ENCODE data around the gene PHOX2B. TPM values are rescaled to one million over a fixed set of nuclear protein-coding genes. Genes with fewer than 3 reads are reported as not detected.
A peak's percentile ranks its signal among the peaks of the same experiment; 100 is the strongest.

PHOX2B gene
- total RNA-seq, 4 donors from 2014 or later: not detected

GRCh38 chr4:41750121-41750625, 1.6 kb upstream of the PHOX2B start:
- H3K4me3 ChIP-seq: no peak overlapping the region
- DNase-seq (no peak), ATAC-seq (no peak)
- no peak for TF ChIP-seq CTCF (IDR thresholded peaks at IDR 0.05 in 4 of 5, conservative IDR thresholded peaks at IDR 0.05 in 1 of 5)
- TF ChIP-seq POLR2A (IDR thresholded peaks at IDR 0.05): no peak
- peaks cover 84 to 91% (median 88%) of the 10 kb centered on the region in 3 donors for H3K27me3 ChIP-seq
- H3K9me3 ChIP-seq: no peaks in the 10 kb centered on the region
- no peaks in the 10 kb centered on the region for H3K36me3 ChIP-seq
- no peak overlapping the region for H3K27ac ChIP-seq
- peaks cover 0 to 6% of the 10 kb centered on the region in 2 donors for H3K4me1 ChIP-seq
- in situ Hi-C loops (cut with MboI; ENCODE audit: low sequenced_read_pairs in 4 of 4) (no loop called here), intact Hi-C loops (cut with DNase I; ENCODE audit: low total_unique reads) (no loop called here)

- H3K9me3 ChIP-seq: no peaks in the 10 kb centered on the region
- H3K27ac ChIP-seq: no peak overlapping the region
- ATAC-seq (no peak), DNase-seq (no peak)
- peaks cover 0 to 6% of the 10 kb centered on the region in 2 donors for H3K4me1 ChIP-seq
- no peaks in the 10 kb centered on the region for H3K36me3 ChIP-seq
- in situ Hi-C loops (cut with MboI; ENCODE audit: low sequenced_read_pairs in 4 of 4): no loop called here
- no peak overlapping the region for H3K4me3 ChIP-seq
- intact Hi-C loops (cut with DNase I; ENCODE audit: low total_unique reads): no loop called here
- TF ChIP-seq POLR2A (IDR thresholded peaks at IDR 0.05): no peak
- TF ChIP-seq CTCF (IDR thresholded peaks at IDR 0.05 in 4 of 5, conservative IDR thresholded peaks at IDR 0.05 in 1 of 5): no peak
- peaks cover 84 to 97% (median 93%) of the 10 kb centered on the region in 3 donors for H3K27me3 ChIP-seq
These were observed 1.1 kb upstream of the PHOX2B start for GRCh38 chr4:41749631-41750039.

- Histone ChIP-seq H3K4me1 (peaks cover 0 to 6% of the 10 kb centered on the region in 2 donors), H3K36me3 (no peaks in the 10 kb centered on the region), H3K9me3 (no peaks in the 10 kb centered on the region), H3K27ac (no peak overlapping the region), H3K4me3 (no peak overlapping the region), H3K27me3 (peaks cover 94 to 97% (median 95%) of the 10 kb centered on the region in 3 donors)
- intact Hi-C loops (cut with DNase I; ENCODE audit: low total_unique reads): no loop called here
- in situ Hi-C loops (cut with MboI; ENCODE audit: low sequenced_read_pairs in 4 of 4): no loop called here
- DNase-seq (no peak), ATAC-seq (no peak)
- TF ChIP-seq POLR2A (IDR thresholded peaks at IDR 0.05) (no peak), CTCF (IDR thresholded peaks at IDR 0.05 in 4 of 5, conservative IDR thresholded peaks at IDR 0.05 in 1 of 5) (no peak)
These were observed 403 bp downstream of the PHOX2B start for GRCh38 chr4:41748074-41748570.

GRCh38 chr4:41747230-41748055, 1.1 kb downstream of the PHOX2B start:
- H3K36me3 ChIP-seq: no peaks in the 10 kb centered on the region
- peak overlapping the region in 1 of 4 donors; percentile 44 for H3K4me3 ChIP-seq
- peaks cover 0 to 6% of the 10 kb centered on the region in 2 donors for H3K4me1 ChIP-seq
- no peaks in the 10 kb centered on the region for H3K9me3 ChIP-seq
- H3K27me3 ChIP-seq: peaks cover 88 to 94% (median 92%) of the 10 kb centered on the region in 3 donors
- no peak for TF ChIP-seq POLR2A (IDR thresholded peaks at IDR 0.05)
- intact Hi-C loops (cut with DNase I; ENCODE audit: low total_unique reads): no loop called here
- H3K27ac ChIP-seq: no peak overlapping the region
- in situ Hi-C loops (cut with MboI; ENCODE audit: low sequenced_read_pairs in 4 of 4): no loop called here
- DNase-seq (no peak), ATAC-seq (no peak)
